ENCODE data around the gene SLIT1.
A peak's percentile ranks its signal among the peaks of the same experiment; 100 is the strongest.

The SLIT1 gene

GRCh38 chr10:97185326-97186058, at the start of gene SLIT1:
Gene SLIT1 (minus strand): TSS chr10:97185959. CDS start chr10:97185674, 285 bp downstream.
- peaks cover 35% of the 10 kb centered on the region for H3K27me3 Mint-ChIP-seq
- peaks cover 9% of the 10 kb centered on the region for H3K4me1 Mint-ChIP-seq
- H3K9me3 Mint-ChIP-seq = no peaks in the 10 kb centered on the region
- H3K4me3 Mint-ChIP-seq = peak within 1 kb of the TSS; percentile 40
- H3K36me3 Mint-ChIP-seq = no peaks in the 10 kb centered on the region
- no peak within 1 kb of the TSS for H3K27ac Mint-ChIP-seq

DNA sequence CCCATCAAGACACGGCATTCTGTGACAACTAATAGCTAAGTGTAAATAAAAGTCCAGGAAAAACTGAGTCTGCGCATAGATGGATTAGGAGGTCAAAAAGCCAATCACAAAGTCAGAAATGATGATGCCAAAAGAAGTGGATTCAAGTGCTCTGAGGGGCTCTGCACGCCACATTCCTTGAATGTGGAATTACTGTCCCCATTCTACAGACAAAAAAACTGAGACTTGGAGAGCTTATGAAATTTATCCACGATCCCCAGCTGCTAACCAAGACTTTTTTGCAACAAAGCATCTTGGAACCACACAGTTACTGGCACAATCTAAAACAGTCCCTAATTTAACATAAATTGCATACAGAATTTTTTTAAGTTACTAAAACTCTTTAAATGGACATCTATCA, 49.6 kb upstream of the SLIT1 start:
- Mint-ChIP-seq H3K27ac (no peak overlapping the region), H3K4me1 (peaks cover 6% of the 10 kb centered on the region), H3K36me3 (peaks cover 6% of the 10 kb centered on the region), H3K9me3 (no peaks in the 10 kb centered on the region), H3K4me3 (no peak overlapping the region), H3K27me3 (no peaks in the 10 kb centered on the region)

GRCh38 chr10:97234400-97234799, 48.6 kb upstream of the SLIT1 start:
- peaks cover 16% of the 10 kb centered on the region for H3K4me1 Mint-ChIP-seq
- H3K27ac Mint-ChIP-seq = no peak overlapping the region
- no peak overlapping the region for H3K4me3 Mint-ChIP-seq
- no peaks in the 10 kb centered on the region for H3K9me3 Mint-ChIP-seq
- H3K36me3 Mint-ChIP-seq = peaks cover 10% of the 10 kb centered on the region
- no peaks in the 10 kb centered on the region for H3K27me3 Mint-ChIP-seq

- Mint-ChIP-seq H3K27me3 (no peaks in the 10 kb centered on the region), H3K27ac (no peak overlapping the region)
Observed at GRCh38 chr10:97230146-97230545, 44.4 kb upstream of the SLIT1 start.

GRCh38 chr10:97229322-97230015, 43.7 kb upstream of the SLIT1 start:
- Mint-ChIP-seq H3K4me1 (peaks cover 16% of the 10 kb centered on the region), H3K27me3 (no peaks in the 10 kb centered on the region), H3K27ac (no peak overlapping the region), H3K9me3 (no peaks in the 10 kb centered on the region), H3K4me3 (no peak overlapping the region), H3K36me3 (peaks cover 24% of the 10 kb centered on the region)

More at GRCh38 chr10:97230146-97230545, 44.4 kb upstream of the SLIT1 start:
- no peaks in the 10 kb centered on the region for H3K9me3 Mint-ChIP-seq
- H3K4me3 Mint-ChIP-seq = no peak overlapping the region
- peaks cover 21% of the 10 kb centered on the region for H3K36me3 Mint-ChIP-seq
- peaks cover 16% of the 10 kb centered on the region for H3K4me1 Mint-ChIP-seq

DNA sequence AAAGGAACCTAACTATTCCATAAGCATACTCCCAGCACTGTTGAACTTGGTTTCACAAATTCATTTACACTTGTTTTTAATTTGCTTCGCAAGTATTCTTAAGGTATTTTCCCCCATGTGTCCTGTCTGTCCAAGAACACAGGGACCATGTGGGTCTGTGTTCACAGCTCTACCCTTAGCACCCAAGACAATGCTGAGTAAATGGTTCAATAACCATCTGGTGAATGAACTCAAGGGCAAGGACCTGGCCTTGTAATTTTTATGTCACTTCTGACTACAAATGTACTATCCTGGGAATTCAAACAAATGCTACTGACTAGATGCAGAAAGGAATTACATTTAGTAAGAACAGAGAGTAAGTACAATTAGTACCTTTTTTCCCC, 43.0 kb upstream of the SLIT1 start:
- H3K36me3 Mint-ChIP-seq = peaks cover 24% of the 10 kb centered on the region
- H3K9me3 Mint-ChIP-seq = no peaks in the 10 kb centered on the region
- H3K27ac Mint-ChIP-seq = no peak overlapping the region
- no peaks in the 10 kb centered on the region for H3K27me3 Mint-ChIP-seq
- no peak overlapping the region for H3K4me3 Mint-ChIP-seq
- peaks cover 16% of the 10 kb centered on the region for H3K4me1 Mint-ChIP-seq

- Mint-ChIP-seq H3K36me3 (peaks cover 24% of the 10 kb centered on the region), H3K4me1 (peaks cover 16% of the 10 kb centered on the region), H3K27me3 (no peaks in the 10 kb centered on the region), H3K4me3 (no peak overlapping the region), H3K9me3 (no peaks in the 10 kb centered on the region), H3K27ac (no peak overlapping the region)
Observed at GRCh38 chr10:97228130-97228774, 42.5 kb upstream of the SLIT1 start.

DNA sequence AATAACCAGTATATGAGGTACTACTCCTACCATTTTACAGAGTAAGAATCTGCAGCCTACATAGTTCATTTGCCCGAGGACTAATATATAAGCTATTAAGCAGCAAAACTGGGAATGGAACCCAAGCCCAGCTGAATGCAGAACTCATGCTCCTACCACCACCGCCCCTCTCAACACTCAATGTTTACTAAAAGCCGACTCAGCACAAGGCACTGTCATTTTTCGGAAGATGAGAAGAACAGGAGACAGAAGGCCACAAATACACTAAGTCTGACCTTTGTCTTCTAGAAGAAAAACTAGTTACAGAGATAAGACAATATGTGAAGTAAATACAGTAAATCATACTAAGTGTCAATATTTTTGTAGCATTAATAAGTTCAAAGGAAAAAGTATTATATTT, 40.6 kb upstream of the SLIT1 start:
- no peaks in the 10 kb centered on the region for H3K9me3 Mint-ChIP-seq
- H3K4me1 Mint-ChIP-seq = peaks cover 15% of the 10 kb centered on the region
- peaks cover 22% of the 10 kb centered on the region for H3K36me3 Mint-ChIP-seq
- H3K4me3 Mint-ChIP-seq = no peak overlapping the region
- H3K27ac Mint-ChIP-seq = peak overlapping the region; percentile 3
- H3K27me3 Mint-ChIP-seq = no peaks in the 10 kb centered on the region

DNA sequence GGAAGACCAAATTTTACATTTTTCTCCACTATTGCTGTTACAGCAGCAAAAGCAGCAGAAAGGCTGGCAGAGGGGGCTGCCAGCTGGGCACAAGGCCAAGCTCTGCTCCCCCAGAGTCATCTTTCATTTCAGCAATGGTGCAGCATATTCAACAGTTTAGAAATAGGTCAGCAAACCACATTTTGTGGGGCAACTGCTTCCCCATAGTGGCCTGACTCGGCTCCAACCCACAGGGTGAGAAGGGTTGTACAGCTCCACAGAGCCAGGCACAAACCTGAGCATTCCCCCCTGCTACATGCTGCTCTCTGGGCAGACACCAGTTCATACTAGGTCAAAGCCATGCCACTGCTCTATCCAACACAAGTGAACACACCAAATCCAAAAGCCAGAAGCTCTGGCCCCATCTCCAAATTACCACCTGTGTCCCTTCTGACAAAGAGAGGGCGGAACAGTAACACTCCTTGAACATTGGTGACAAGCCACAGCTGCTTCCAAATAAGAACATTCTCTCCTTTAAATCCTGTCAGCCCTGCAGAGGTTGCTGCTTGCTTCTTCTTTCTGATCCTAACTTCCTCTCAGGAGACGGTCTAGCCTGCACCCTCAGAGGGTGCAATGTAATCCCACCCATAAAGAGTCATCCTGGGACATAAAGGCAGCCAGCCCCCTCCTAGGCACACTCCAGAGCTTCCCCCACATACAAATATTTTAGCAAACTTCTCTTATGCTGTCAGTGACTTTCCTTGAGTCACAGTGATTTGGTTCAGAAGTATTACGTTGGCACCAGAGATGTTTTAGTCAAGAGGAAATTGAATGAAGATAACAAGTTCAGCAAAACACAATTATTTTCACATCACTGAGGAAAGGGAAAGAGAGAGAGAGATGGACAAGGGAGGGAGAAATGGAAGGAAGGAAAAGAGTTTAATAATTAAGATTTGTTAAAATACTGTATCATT, 39.0 kb upstream of the SLIT1 start:
- no peaks in the 10 kb centered on the region for H3K9me3 Mint-ChIP-seq
- H3K36me3 Mint-ChIP-seq = peaks cover 19% of the 10 kb centered on the region
- no peak overlapping the region for H3K27ac Mint-ChIP-seq
- H3K4me1 Mint-ChIP-seq = peaks cover 4% of the 10 kb centered on the region
- H3K4me3 Mint-ChIP-seq = no peak overlapping the region
- H3K27me3 Mint-ChIP-seq = no peaks in the 10 kb centered on the region

DNA sequence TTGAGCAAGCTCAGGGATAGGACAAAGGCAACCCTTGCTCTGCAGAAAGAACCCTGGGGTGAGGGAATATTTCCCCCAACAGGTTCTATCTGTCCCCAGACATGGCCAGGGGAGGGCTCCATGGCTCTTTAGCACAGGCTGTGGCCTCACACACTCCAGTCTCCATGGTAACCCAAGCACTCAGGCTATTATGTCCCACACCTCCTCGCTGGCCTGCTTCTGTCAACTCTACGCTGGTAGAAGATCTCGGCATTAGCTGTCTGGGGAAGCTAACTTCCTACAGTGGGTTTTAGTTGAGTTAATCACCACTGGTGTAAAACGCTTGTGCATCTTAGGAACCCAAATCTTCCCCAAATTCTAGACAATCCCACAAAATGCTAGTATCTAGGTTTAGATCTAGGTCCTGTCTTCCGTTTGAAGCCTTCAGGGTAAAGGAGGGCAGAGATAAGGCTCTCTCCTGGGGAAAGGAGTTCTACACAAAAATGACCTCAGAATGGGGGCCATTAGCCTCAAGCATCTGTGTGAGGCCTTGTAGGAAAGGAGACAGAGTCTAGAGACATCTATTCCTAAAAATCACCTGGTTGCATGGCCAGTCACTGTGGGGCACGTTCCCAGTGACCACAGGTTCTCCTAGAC, 36.7 kb upstream of the SLIT1 start:
- Mint-ChIP-seq H3K27me3 (no peaks in the 10 kb centered on the region), H3K4me3 (no peak overlapping the region), H3K27ac (no peak overlapping the region), H3K9me3 (no peaks in the 10 kb centered on the region), H3K4me1 (peaks cover 16% of the 10 kb centered on the region), H3K36me3 (peaks cover 14% of the 10 kb centered on the region)

DNA sequence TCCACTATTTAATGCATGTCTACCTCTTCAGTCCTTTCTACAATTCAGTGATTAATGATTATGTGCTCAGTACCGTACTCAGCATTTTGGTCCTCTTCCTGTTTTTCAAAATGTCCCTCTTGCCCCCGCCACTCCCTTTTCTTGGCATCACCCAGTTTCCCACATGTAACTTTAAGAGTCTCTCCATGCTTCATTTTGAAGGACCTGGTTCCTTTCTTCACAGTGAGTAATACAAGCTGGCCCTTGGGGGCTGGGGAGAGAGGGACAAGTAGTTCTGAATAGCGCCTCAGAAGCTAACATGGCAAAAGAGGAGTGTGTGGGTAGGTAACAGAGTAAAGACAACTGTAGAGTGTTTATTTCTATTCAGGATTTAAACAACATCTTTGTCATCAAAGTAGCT, 34.6 kb upstream of the SLIT1 start:
- Mint-ChIP-seq H3K4me1 (peaks cover 25% of the 10 kb centered on the region), H3K36me3 (peaks cover 7% of the 10 kb centered on the region), H3K27ac (no peak overlapping the region), H3K9me3 (no peaks in the 10 kb centered on the region), H3K27me3 (no peaks in the 10 kb centered on the region), H3K4me3 (no peak overlapping the region)

DNA sequence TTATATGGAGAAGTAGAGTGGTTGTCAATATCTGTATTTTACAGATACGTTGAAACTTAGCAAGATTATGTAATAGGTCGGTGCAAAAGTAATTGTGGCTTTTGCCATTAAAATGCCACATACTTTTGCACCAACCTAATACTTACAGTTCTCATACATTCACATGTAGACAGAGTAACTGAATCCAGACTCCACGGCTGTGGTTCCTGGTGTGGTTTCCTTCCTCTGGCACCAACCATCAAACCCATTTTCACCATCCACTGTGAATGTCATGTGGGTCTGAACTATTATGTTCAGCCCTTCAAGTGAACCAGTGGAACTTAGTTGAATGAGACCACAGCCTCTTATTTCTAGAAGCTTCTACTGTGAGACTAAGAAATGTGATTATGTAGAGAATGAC, 31.5 kb upstream of the SLIT1 start:
- Mint-ChIP-seq H3K4me1 (peaks cover 25% of the 10 kb centered on the region), H3K27me3 (no peaks in the 10 kb centered on the region), H3K4me3 (no peak overlapping the region), H3K9me3 (no peaks in the 10 kb centered on the region), H3K27ac (no peak overlapping the region), H3K36me3 (peaks cover 1% of the 10 kb centered on the region)

DNA sequence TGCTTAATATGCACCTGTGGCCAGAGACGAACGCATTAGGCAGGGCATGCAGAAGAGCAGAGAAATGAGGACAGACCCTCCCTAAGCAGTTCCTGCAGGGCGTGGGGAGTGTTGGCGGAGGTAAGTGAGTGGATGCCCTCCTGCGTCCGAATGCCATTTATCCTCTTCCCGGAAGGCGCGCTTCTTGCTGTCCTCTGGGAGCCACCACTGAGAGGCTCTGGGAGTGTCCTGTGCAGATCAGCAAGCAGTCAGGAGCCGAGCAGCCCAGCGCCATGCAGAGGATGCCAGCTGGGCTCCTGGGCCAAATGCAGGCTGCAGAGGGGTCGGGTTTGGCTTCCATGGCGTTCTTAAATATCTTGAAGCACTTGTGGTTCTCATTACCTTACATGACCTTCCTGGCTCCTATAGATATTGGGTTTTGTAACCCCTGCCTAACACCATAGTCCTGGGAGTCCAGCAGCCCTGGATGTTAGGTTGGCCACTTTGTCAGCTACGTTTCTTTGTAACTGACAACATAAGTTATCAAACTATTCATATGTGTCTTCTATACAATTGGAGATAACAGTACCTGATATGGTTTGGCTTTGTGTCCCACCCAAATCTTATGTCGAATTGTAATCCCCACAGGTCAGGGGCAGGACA, 30.0 kb upstream of the SLIT1 start:
- no peak overlapping the region for H3K27ac Mint-ChIP-seq
- peaks cover 25% of the 10 kb centered on the region for H3K4me1 Mint-ChIP-seq
- H3K36me3 Mint-ChIP-seq = peaks cover 1% of the 10 kb centered on the region
- H3K27me3 Mint-ChIP-seq = no peaks in the 10 kb centered on the region
- no peaks in the 10 kb centered on the region for H3K9me3 Mint-ChIP-seq
- no peak overlapping the region for H3K4me3 Mint-ChIP-seq

GRCh38 chr10:97213431-97213830, 27.7 kb upstream of the SLIT1 start:
- Mint-ChIP-seq H3K36me3 (no peaks in the 10 kb centered on the region), H3K4me1 (peaks cover 17% of the 10 kb centered on the region), H3K4me3 (no peak overlapping the region), H3K27me3 (no peaks in the 10 kb centered on the region), H3K9me3 (no peaks in the 10 kb centered on the region), H3K27ac (no peak overlapping the region)

Measured in activated naive CD4-positive, alpha-beta T cell treated with anti-CD3 and anti-CD28 coated beads, Interleukin-2, amount 50 U/mL, for 24 hours (primary cell).